ENCODE data around the gene DIABLO. TPM values are rescaled to one million over a fixed set of nuclear protein-coding genes. Genes with fewer than 3 reads are reported as not detected.
A peak's percentile ranks its signal among the peaks of the same experiment; 100 is the strongest.

DIABLO gene
- total and polyA plus RNA-seq, 9 of the 15 experiments (the other 6 are each of a cell fraction or from before 2014, with no cell fraction given) = 37.3 to 101 (median 80.1) TPM

- TF ChIP-seq, protein P1, sequence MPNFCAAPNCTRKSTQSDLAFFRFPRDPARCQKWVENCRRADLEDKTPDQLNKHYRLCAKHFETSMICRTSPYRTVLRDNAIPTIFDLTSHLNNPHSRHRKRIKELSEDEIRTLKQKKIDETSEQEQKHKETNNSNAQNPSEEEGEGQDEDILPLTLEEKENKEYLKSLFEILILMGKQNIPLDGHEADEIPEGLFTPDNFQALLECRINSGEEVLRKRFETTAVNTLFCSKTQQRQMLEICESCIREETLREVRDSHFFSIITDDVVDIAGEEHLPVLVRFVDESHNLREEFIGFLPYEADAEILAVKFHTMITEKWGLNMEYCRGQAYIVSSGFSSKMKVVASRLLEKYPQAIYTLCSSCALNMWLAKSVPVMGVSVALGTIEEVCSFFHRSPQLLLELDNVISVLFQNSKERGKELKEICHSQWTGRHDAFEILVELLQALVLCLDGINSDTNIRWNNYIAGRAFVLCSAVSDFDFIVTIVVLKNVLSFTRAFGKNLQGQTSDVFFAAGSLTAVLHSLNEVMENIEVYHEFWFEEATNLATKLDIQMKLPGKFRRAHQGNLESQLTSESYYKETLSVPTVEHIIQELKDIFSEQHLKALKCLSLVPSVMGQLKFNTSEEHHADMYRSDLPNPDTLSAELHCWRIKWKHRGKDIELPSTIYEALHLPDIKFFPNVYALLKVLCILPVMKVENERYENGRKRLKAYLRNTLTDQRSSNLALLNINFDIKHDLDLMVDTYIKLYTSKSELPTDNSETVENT (CRISPR knock-in tag; IDR thresholded peaks at IDR 0.05) = no peak
- TF ChIP-seq CBX8 (IDR thresholded peaks at IDR 0.05; ENCODE audit: borderline replicate concordance, extremely low read depth, low read depth, low read length, poor library complexity, severe bottlenecking) (no peak), MECOM (CRISPR knock-in tag; IDR thresholded peaks at IDR 0.05) (no peak), NEUROD1 (IDR thresholded peaks at IDR 0.05; ENCODE audit: borderline replicate concordance, low read depth, low read length, partially characterized antibody) (no peak), JUN (IDR thresholded peaks at IDR 0.05; ENCODE audit: borderline replicate concordance, low read depth, low read length) (0 out of 2 replicates have a peak, but pooled peaks have one; percentile 28), JUN (CRISPR knock-in tag; IDR thresholded peaks at IDR 0.05; ENCODE audit: borderline replicate concordance) (no peak), EP400 (IDR thresholded peaks at IDR 0.05) (no peak), NBN (IDR thresholded peaks at IDR 0.05; ENCODE audit: low read depth) (no peak), ZNF778 (CRISPR knock-in tag; IDR thresholded peaks at IDR 0.05) (no peak), SIN3A (IDR thresholded peaks at IDR 0.05; ENCODE audit: borderline replicate concordance in 2 of 2, control insufficient read depth in 1 of 2, low read depth in 2 of 2, low read length in 2 of 2) (no peak), POLR3G (IDR thresholded peaks at IDR 0.05; ENCODE audit: extremely low read depth, insufficient read length, insufficient replicate concordance) (no peak), KDM2B (CRISPR knock-in tag; IDR thresholded peaks at IDR 0.05) (no peak), MBD2 (IDR thresholded peaks at IDR 0.05; ENCODE audit: borderline replicate concordance, low read depth) (no peak)
- TF ChIP-seq, protein P2, sequence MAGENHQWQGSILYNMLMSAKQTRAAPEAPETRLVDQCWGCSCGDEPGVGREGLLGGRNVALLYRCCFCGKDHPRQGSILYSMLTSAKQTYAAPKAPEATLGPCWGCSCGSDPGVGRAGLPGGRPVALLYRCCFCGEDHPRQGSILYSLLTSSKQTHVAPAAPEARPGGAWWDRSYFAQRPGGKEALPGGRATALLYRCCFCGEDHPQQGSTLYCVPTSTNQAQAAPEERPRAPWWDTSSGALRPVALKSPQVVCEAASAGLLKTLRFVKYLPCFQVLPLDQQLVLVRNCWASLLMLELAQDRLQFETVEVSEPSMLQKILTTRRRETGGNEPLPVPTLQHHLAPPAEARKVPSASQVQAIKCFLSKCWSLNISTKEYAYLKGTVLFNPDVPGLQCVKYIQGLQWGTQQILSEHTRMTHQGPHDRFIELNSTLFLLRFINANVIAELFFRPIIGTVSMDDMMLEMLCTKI (IDR thresholded peaks at IDR 0.05; ENCODE audit: partially characterized antibody) = no peak
- TF ChIP-seq, protein P3, sequence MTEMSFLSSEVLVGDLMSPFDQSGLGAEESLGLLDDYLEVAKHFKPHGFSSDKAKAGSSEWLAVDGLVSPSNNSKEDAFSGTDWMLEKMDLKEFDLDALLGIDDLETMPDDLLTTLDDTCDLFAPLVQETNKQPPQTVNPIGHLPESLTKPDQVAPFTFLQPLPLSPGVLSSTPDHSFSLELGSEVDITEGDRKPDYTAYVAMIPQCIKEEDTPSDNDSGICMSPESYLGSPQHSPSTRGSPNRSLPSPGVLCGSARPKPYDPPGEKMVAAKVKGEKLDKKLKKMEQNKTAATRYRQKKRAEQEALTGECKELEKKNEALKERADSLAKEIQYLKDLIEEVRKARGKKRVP (CRISPR knock-in tag; IDR thresholded peaks at IDR 0.05) = no peak
Observed at GRCh38 chr12:122195405-122195804, 30.4 kb downstream of the DIABLO start (continued).
